Breast epithelium (tissue), 3 donors: Measurements from ENCODE around the gene SCAF8.

Source experiments
- CTCF ChIP-seq, 3 donors: fragments of 450-650 bp; IDR thresholded peaks; one replicate each; pipeline ENCODE4 v1.5.1; 2016 to 2017; ENCODE audit warnings: antibody characterized with exemption in 3 of 3, mild to moderate bottlenecking in 3 of 3, moderate library complexity in 3 of 3
- POLR2A ChIP-seq: fragments of 450-650 bp; IDR thresholded peaks from one replicate; pipeline ENCODE4 v1.6.1; 2016; ENCODE audit warnings: antibody characterized with exemption, mild to moderate bottlenecking, moderate library complexity
- POLR2AphosphoS5 ChIP-seq, 3 donors: sonication (generic); formaldehyde crosslinking; IDR thresholded peaks; one replicate each; pipeline ENCODE4 v1.6.1; 2017; ENCODE audit warnings: antibody characterized with exemption in 3 of 3

GRCh38 chr6:154876486-154877280 is 143.5 kb downstream of the SCAF8 start:
- TF ChIP-seq CTCF (IDR thresholded peaks at IDR 0.05) (no peak), POLR2AphosphoS5 (IDR thresholded peaks at IDR 0.05) (no peak), POLR2A (no peak)
